SK-N-MC (cell line): Measurements from ENCODE around the gene RFC2.

ENCODE experiments used
- EZH2 ChIP-seq: fragments of 200-600 bp; sonication (generic); IDR thresholded peaks from one replicate; pipeline ENCODE4 v1.6.1; 2017; ENCODE audit warnings: antibody characterized with exemption
- POLR2AphosphoS5 ChIP-seq: IDR thresholded peaks from 2 replicates; pipeline ENCODE4 v1.6.1; 2012; ENCODE audit warnings: mild to moderate bottlenecking, low read depth, low read length, borderline replicate concordance

DNA sequence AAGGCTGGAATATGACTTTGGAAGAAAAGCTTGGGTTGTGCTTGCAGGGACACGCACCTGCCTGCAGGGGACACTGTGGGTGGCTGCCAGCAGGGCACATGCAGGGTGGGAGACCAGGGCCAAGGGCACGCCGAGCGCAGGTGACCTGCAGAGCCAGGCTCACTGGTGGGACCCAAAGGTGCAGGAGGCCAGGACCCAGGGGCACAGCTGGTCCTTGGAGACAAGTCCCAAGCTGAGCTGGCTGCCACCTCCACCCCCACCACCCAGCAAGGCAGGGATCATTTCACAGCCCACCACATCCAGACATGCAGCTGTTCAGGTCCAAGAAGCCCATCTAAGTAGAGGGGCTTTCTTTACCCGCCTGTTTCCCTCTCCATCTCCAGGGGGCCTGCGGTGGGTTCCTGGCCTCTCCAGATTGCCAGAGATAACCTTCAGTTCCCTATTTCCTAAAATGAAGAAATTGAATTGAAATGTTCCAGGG is 21.2 kb upstream of the RFC2 start:
- TF ChIP-seq POLR2AphosphoS5: no peak
- TF ChIP-seq EZH2: no peak
